D721Med (cell line): ENCODE measurements around the gene AK5.

Experiments used
- DNase-seq: peaks from one replicate; pipeline ENCODE4 v3.0.0; 2011; ENCODE audit warnings: low spot score; ENCODE audit not compliant: insufficient read length
- FAIRE-seq: peaks from 2 replicates; lab custom pipeline; 2011; peaks lifted over from hg19 to GRCh38; lab: Jason Lieb, UNC
- CTCF ChIP-seq: IDR thresholded peaks from 2 replicates; pipeline ENCODE4 v1.5.1; 2012; ENCODE audit warnings: mild to moderate bottlenecking, control low read depth; ENCODE audit not compliant: insufficient read depth; ENCODE audit errors: missing control alignments

The AK5 gene

GRCh38 chr1:77348549-77348948, 66.7 kb downstream of the AK5 start:
- FAIRE-seq (no peak), DNase-seq (no peak)
- no peak for TF ChIP-seq CTCF

- TF ChIP-seq CTCF, result no peak
- FAIRE-seq, result no peak
- no peak for DNase-seq
Measured at GRCh38 chr1:77349275-77349674, 67.5 kb downstream of the AK5 start.

- FAIRE-seq (no peak), DNase-seq (no peak)
- no peak for TF ChIP-seq CTCF
Measured at GRCh38 chr1:77350012-77350770, 68.4 kb downstream of the AK5 start.

GRCh38 chr1:77354536-77354935, 72.7 kb downstream of the AK5 start:
- DNase-seq, result no peak
- no peak for FAIRE-seq
- TF ChIP-seq CTCF, result no peak

- DNase-seq (no peak), FAIRE-seq (no peak)
- no peak for TF ChIP-seq CTCF
Measured at GRCh38 chr1:77355010-77355409, 73.2 kb downstream of the AK5 start.

- DNase-seq (no peak), FAIRE-seq (no peak)
- TF ChIP-seq CTCF, result no peak
Measured at GRCh38 chr1:77356136-77356535, 74.3 kb downstream of the AK5 start.

- no peak for TF ChIP-seq CTCF
- FAIRE-seq (no peak), DNase-seq (no peak)
Measured at GRCh38 chr1:77360256-77360655, 78.4 kb downstream of the AK5 start.
